Cardiac septum (tissue), 1 donor: ENCODE results near the gene ZNF385D. TPM values are rescaled to one million over a fixed set of nuclear protein-coding genes. Genes with fewer than 3 reads are reported as not detected.
"Not testable (repeated sequence)": the region's sequence is repeated elsewhere in the genome, so short reads cannot be mapped to it uniquely, and the experiment has no call there.

Experiments
- DNase-seq: peaks from one replicate; pipeline ENCODE4 v3.0.0-alpha.2; 2020; ENCODE audit warnings: low spot score
- intact Hi-C: fragments of 100-400 bp; cut with DNase I; formaldehyde crosslinking; loops from one replicate; pipeline ENCODE4 v1.14.0; 2022
- total RNA-seq: library from RNA; stranded (reverse); fragmentation: NEBNext Ultra II Directional; extraction: Animal tissue kit (Norgen Biotek cat#: 25700); gene quantifications from one replicate; pipeline ENCODE4 v1.2.1, GENCODE V29; 2021
- donor health status: DM: no; HTN: no; CAD: no.

The ZNF385D gene
- total RNA-seq, 1 donor from 2014 or later, result 12.5 TPM

DNA sequence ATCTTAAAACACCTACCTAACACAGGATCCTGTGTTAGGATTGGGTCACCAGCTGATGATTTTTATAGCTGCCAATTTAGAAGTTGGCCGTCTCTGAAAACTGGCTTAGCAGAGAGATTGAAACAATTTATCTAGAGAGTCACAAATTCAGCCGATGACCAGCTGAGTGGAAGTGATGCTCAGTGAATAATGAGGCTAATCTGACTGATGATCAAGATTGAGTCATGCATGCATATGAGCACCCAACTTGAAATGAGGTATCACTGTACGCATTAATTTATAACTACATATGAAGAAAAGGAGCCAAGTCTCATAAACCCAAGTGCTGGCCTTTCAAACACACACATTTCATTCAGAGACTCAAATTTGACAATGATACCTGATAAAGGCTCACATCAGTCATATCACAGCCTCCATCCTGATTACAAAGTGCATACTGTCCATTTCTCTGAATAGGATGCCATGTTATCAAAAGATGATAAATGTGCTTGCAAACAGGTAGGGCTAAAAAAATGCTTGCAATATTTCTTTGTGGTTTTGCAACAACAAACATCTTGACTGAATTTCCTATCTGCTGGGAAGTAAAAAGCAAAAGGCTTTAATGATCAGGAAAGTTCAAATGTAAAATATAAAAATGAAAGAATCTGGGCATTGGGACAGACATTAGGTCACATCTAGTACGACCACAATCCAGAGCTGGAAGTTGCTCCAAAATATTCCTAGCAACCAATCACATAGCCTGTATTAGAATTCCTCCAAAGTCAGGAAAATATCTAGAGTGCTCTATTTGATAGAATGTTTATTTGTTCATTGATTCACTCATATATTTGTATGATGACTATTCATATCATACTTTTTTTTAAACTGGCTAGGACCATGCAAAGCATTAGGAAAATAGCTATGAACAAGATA lies 264.7 kb downstream of the ZNF385D start:
- DNase-seq, intact Hi-C loops: not testable (repeated sequence)

DNA sequence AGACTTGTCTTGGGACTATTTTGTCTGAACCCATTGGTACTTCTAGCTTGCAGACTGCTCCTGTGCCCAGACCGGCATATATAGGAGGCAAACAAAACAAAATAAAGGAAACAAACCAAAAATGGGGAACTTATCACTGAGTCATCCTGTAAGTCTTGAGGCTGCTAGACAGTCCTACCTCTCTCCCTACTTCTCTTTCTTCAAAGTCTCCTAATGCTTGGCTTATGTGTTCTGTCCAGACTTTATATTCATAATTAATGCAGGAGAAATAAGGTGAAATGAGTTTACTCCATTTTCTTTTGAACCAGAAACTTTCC lies 266.2 kb downstream of the ZNF385D start:
- intact Hi-C loops, result no loop called here
- DNase-seq, result no peak

DNA sequence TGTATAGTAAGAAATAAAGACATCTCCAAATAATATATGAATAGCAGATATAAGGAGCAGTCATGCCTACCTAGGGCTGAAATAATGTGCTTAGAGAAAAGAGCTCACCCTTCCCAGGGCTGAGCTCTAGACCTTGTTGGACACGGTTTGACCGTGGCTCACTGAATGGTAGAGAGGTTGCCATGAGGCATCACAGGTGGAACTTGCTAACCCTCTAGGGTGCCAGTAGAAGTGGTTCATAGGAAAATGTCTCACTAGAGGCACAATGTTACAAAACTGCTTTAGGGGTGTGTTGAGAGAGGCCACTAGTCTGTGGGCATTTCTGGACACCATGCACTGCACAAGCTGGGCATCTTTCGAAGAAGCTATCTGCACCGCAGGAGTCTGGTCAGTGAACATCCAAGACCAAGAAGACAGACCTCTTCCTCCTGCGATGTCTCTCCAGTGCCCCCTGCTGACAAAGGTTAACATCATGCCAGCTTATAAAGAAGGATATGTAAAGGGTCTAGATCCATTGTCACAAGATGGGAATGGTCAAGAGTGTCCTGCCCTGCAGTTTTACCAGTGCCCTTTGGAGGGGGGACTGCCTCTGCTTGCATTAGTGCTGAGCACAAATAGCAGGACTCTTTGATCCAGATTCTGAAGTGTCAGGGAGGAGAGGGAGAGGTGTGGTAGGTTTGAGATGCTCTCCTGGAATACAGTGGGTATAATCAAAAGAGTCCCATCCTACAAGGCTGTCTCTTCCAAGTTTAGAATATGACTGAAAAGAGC lies 266.8 kb downstream of the ZNF385D start:
- intact Hi-C loops, result no loop called here
- no peak for DNase-seq

DNA sequence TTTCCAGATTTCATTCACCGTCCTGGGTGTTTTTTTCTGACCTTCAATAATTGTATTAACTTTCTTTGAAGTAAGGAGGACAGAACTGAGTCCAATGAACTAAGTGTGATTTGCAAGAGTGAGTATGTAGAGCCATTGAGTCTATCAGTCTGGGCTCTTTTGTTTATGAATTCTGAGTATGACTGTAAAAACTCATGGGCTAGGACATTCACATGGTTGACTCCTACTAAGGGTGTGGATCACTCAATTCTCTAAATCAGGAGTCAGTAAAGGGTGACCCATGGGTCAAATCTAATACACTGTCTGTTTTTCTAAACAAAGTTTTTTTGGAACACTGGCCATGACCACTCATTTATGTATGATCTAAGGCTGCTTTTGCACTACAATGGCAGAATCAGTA lies 269.0 kb downstream of the ZNF385D start:
- no peak for DNase-seq
- intact Hi-C loops, result no loop called here

DNA sequence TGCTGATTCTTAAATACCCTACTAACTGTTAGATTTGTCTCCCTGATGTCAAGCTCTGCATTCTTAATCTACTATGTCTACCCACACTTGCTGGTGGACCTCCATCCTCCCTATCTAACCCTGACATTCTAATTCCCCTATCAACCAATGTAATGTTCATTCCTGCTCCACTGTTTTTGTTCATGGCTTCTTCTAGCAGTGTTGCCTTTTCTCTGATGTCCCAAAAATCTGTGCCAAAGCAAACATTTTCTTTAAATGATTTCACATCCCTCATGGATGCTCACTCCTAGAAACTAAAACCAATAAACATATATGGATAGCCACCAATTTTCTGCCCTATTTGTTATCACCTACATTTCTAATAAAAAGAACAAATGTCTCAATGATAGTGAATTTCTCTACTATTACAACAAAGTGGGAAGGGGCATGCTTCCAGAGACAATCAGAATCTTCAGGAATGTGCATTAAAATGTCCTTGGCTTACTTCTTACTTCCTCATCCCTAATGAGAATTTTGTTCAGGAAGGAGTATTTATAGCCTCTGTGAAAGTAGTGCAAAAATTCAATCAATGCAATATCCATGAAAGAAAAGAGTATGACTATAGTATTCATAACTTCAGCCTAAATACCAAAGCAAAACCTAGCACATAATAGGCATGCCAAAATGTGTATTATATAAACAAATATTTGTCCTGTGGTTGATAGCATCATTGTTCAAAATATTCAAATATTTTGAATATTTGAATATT lies 273.3 kb downstream of the ZNF385D start:
- DNase-seq, result no peak
- intact Hi-C loops, result no loop called here

DNA sequence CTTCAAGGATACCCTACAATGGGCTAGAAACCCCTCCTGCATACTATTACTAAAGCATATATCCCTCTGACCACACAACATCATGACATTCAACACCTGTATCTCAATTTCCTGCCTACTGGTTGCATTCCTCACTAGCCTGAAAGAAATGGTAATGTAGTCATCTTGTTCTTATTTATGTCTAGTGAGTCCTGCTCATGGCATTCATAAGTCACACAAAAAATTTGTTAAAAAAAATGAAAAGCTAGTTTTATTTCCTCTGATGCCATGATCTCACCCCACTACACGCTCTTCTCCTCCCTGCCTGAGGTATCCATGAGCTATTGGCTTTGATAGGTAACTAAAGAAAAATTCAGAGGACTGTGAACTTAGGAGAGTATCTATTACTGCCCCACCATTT lies 284.5 kb downstream of the ZNF385D start:
- no peak for DNase-seq
- intact Hi-C loops, result no loop called here

DNA sequence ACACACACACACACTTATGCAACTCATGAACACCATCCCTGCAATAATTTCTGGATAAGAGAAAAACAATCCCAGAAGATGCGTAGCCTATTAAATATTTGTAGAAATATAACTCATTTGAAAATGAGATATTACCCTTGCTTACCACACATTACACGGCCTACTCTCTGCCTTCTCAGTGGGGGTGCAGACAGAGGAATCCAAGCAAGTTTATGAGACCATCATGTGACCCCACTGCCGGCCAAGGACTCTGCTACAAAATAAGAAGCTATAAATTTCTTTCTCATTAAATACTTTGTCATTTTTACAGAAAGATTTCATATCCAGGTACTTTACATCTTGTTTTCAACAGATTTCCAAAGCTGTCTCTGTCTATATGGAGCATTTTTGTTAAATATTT lies 286.3 kb downstream of the ZNF385D start:
- intact Hi-C loops, result no loop called here
- DNase-seq, result no peak

DNA sequence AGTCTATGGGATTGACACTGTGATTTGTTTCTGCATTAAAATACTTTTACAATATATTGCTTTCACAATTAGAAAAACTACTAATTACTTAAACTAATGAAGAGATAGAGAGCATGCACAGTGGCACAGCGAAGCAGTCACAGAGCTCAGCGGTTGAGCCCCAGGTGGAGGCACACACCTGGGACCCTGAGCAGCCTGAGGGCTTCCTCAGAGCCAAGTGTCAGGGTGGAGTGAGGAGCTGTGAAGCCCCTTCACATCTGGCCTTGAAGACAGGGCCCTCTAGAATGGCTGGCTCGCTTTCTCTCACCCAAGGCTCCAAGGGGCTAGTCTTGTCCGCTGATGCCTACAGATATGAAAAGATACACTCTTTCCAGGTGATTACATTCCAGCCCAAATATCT lies 287.7 kb downstream of the ZNF385D start:
- intact Hi-C loops, result no loop called here

DNA sequence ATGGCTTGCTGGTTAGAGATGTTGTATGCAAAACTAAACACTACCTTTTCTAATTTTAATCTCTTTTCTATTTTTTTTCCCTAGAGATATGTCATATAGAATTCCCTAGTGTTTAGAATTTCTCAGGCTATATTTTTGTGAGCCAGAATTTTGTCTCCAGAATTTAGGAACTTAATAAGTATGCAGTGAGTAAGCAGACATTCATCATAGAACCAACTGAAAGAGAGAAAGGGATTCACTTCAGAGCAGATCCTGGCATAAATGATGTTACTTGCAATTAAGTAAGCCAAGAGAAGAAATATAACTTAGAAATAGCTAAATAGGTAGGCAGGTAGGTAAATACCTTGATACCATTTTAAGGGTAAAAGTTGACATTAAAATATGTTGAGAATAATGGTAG lies 288.9 kb downstream of the ZNF385D start:
- DNase-seq, result no peak
- intact Hi-C loops, result no loop called here

More for the DNA sequence above, 287.7 kb downstream of the ZNF385D start:
- no peak for DNase-seq

DNA sequence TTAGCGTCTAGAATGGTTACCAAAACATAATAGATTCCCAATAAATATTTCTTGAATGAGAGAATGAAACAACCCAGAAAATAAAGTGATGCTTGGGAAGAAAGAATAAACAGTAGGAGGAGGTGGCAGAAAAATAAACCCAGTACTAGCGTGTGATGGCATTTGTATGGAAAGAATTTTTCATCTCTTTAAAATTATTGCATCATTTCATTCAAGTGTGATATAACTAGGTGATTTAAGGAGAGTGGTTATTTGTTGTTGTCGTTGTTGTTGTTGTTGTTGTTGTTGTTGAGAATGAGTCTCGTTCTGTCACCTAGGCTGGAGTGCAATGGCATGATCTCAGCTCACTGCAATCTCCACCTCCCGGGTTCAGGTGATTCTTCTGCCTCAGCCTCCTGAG lies 293.9 kb downstream of the ZNF385D start:
- intact Hi-C loops, result no loop called here
- no peak for DNase-seq

DNA sequence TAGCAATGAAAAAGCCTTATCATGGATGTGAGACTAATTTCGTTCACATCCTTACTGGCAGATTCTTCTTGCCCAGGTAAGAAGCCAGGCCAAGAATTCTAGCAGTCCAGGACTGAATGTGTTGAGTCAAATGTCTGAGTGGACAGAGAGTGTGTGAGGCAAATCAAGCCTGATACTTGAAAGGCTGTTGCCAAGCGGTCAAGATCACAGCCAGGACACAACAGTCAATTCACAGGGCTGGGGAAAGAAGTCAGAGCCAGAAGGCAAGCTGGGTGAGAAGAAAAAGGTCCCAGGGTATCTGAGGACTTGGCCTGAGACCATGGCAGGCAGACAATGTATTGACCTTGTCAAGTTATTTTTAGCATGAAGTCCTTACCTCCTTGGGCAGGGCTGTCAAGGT lies 301.3 kb downstream of the ZNF385D start:
- intact Hi-C loops, result no loop called here
- no peak for DNase-seq

DNA sequence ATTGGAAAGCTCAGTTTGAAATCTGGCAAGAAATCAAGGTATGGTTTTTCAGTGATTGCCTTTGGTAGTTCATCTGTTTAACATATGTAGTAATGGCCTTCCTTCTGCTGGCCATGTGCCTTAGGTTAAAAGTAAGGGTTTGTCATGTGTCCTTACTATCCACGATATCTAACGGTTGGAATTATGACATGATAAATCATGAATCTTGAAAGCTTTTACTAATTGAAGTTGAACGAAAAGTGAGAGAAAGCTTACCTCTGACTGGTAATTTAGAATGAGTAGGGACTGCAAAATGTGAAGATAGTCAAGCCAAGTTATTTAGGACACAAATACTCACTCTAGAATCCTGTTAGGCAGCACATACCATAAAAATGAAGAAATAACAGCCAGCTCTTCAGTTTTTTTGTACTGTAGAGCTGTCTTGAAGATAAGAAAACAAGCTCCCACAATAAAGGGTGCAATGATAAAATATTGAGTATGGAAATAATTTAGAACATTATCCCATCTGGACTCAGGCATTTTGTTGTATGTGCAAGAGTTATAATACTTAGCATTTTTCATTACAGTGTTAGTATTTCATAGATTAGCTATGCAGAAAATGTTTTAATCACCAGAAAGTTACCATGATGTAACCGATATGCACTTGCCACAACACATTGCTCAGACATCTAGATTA lies 303.4 kb downstream of the ZNF385D start:
- no peak for DNase-seq
- intact Hi-C loops, result no loop called here

DNA sequence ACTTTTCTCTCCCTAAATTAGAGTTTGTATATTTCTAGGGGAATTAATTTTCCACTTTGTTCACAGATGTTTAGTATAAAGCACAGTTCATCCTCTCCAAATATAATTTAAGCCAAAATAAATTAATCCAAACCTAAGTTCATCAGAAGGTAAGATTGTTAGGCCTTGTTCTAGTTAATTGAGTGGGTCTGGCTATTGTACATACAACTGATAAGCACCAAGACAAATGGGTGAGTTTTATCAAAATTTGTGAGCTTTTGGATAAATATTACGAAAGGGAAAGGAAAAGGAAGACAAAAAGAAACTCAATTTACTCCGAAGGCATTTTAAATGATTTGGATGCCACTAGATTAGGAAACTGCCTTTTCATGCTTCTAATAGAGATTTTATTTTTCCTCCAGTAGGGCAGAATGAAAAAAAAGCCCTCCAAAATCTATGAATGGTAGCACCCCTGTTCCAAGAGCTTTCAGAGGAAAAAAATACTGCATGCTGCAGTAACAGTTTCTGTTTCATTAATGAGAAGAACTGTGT lies 304.0 kb downstream of the ZNF385D start:
- no peak for DNase-seq
- intact Hi-C loops, result no loop called here

DNA sequence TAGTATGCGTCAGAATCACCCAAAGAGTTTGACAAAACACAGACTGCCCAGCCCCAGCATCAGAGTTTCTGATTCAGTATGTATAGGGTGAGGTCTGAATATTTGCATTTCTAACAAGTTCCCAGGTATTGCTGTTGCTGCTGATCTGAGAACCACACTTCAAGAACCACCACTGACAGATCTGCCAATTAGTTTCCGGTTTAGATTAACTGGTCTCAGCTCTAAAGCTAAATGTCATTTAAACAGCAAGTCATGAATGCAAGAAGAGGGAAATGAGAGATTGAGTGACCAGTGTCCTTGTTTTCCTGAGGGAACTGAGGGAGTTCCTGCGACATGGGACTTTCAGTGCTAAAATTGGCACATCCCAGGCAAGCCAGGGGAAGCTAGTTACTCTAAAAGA lies 305.0 kb downstream of the ZNF385D start:
- no peak for DNase-seq
- intact Hi-C loops, result no loop called here

DNA sequence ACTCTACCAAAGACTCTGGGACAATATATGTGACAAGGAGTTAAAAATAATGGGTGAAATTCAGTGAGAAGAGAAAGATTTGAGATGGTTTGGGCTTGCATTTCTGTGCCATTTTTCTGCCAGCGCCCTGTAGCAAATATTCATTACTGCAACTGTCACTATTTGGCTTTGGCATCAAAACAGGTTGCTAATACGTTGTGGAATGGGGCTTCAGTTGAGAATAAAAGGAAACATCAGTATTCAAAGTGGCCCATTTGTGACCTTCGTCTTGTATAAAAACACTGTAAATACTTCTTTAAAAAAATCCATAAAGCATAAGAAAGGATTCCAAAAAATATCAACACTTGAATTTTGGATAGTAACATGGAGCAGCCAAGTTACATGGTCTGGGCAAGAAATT lies 309.2 kb downstream of the ZNF385D start:
- no peak for DNase-seq
- intact Hi-C loops, result no loop called here

DNA sequence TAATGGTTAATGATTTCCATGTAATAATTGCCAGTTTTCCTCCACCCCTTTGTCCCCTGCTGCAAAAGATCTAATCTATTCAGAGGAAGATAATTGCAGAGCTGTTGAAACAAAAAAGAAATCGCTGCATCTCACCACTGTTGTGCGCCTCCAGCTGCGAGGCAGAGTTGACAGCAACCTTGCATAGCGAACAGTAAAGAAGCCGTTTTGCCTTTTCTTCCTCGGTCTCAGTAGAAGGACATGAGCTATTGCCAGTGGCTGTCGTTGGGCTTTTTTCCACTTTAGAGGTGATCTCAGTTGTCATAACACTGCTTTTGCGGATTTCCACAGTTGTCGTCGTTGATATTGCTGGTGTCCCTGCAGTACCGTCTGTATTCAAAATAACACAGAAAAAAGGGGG lies 314.2 kb downstream of the ZNF385D start:
- intact Hi-C loops, result no loop called here
- DNase-seq, result no peak

DNA sequence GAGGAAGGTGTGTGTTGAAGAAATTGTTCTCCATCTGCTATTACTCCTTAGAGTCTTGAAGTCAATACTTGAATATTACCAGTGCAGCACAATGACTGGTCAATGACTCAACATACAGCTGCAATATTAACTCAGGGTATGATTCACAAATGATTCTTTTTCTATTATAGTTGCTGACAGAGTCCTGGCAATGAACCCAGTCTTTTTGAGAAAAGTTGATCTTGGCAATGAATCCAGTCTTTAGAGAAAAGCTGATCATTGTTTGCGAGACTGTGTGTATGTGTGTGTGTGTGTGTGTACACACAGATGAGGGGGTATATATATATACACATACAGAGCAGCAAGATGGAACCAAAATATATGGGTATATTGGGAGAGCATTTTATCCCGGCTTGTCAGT lies 315.1 kb downstream of the ZNF385D start:
- intact Hi-C loops, result no loop called here
- no peak for DNase-seq

DNA sequence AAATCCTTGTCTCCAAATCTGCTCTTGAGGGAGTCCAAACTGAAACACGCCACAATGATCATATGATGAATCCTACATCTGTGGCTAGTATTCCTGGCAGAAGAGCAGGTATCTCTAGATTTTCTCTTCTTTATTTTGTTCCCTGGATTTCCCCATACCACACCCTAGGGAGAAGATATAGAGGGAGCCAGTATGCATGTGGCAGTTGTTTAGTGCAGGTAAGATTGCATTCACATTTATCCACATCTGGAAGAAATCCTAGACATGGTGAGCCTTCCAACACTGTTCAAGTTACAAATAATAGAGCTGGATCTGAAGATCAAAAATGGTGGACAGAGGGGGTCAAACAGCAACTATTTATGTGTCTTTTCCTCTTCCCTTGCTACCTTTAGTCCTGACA lies 316.7 kb downstream of the ZNF385D start:
- intact Hi-C loops, result no loop called here
- no peak for DNase-seq

DNA sequence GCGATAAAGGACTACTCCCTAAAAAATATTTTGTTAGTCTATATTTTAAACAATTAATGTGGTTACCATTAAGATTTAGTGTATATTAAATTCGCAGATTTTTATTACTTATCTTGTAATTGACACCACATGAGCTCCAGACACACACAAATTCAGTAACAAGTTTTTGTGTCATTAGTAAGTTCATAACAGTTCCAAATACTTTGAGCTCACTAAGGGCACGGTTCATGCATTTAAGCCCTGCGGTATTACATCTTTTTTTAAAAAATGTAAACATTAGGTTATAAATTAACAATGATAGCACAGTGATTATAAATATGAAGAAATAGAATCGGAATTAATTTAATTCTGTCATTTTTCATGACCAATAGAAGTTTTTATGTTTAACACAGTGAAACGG lies 317.3 kb downstream of the ZNF385D start:
- intact Hi-C loops, result no loop called here

DNA sequence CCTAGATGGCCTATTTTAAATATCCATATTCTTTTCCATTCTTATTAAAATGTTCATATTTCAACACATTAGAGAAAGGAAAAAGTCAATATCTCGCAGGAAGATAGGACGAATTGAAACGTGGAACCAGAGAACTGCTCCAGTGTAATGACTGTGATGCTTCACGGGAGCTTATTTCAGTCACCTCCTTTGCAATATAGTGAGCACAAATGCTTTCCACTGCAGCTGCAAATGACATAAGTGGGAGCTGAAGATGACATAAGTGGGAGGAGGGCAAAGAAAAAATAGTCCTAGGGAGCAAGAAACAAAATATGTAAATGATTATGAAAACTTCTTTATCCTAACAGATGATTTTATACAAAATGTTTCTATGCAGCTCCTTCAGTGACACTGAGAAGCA lies 324.1 kb downstream of the ZNF385D start:
- no peak for DNase-seq
- intact Hi-C loops, result no loop called here

More for the DNA sequence above, 317.3 kb downstream of the ZNF385D start:
- no peak for DNase-seq
